HEK293 (cell line): ENCODE data around the gene CLDN7.

Source experiments
- GLIS1 ChIP-seq: fragments of 450-650 bp; formaldehyde crosslinking; IDR thresholded peaks from 2 replicates; pipeline ENCODE4 v1.5.1; 2016; ENCODE audit warnings: missing biosample characterization, missing genetic modification characterization
- GLIS2 ChIP-seq: fragments of 450-650 bp; formaldehyde crosslinking; IDR thresholded peaks from 2 replicates; pipeline ENCODE4 v1.5.1; 2016; ENCODE audit warnings: missing biosample characterization, missing genetic modification characterization
- INSM2 ChIP-seq: fragments of 450-650 bp; formaldehyde crosslinking; IDR thresholded peaks from 2 replicates; pipeline ENCODE4 v1.5.1; 2016; ENCODE audit warnings: missing biosample characterization, missing genetic modification characterization
- KLF1 ChIP-seq: fragments of 450-650 bp; formaldehyde crosslinking; IDR thresholded peaks from 2 replicates; pipeline ENCODE4 v1.5.1; 2016; ENCODE audit warnings: missing biosample characterization, missing genetic modification characterization
- KLF10 ChIP-seq: fragments of 450-650 bp; IDR thresholded peaks from 2 replicates; pipeline ENCODE4 v1.5.1; 2018; ENCODE audit warnings: missing biosample characterization, mild to moderate bottlenecking, missing genetic modification characterization
- KLF16 ChIP-seq: fragments of 450-650 bp; formaldehyde crosslinking; IDR thresholded peaks from 2 replicates; pipeline ENCODE4 v1.5.1; 2017; ENCODE audit warnings: missing biosample characterization, missing genetic modification characterization
- KLF17 ChIP-seq: fragments of 450-650 bp; formaldehyde crosslinking; IDR thresholded peaks from 2 replicates; pipeline ENCODE4 v1.5.1; 2016; ENCODE audit warnings: missing biosample characterization, missing genetic modification characterization
- MZF1 ChIP-seq: fragments of 450-650 bp; formaldehyde crosslinking; IDR thresholded peaks from 2 replicates; pipeline ENCODE4 v1.5.1; 2017; ENCODE audit warnings: missing biosample characterization, missing genetic modification characterization, borderline replicate concordance
- OSR2 ChIP-seq: fragments of 450-650 bp; formaldehyde crosslinking; IDR thresholded peaks from 2 replicates; pipeline ENCODE4 v1.5.1; 2016; ENCODE audit warnings: missing biosample characterization, missing genetic modification characterization
- PATZ1 ChIP-seq: fragments of 450-650 bp; formaldehyde crosslinking; IDR thresholded peaks from 2 replicates; pipeline ENCODE4 v1.5.1; 2016; ENCODE audit warnings: missing biosample characterization, missing genetic modification characterization
- SCRT2 ChIP-seq: fragments of 450-650 bp; formaldehyde crosslinking; IDR thresholded peaks from 2 replicates; pipeline ENCODE4 v1.5.1; 2016; ENCODE audit warnings: missing biosample characterization, missing genetic modification characterization
- SP3 ChIP-seq: fragments of 450-650 bp; formaldehyde crosslinking; IDR thresholded peaks from 2 replicates; pipeline ENCODE4 v1.5.1; 2016; ENCODE audit warnings: missing biosample characterization, missing genetic modification characterization
- ZEB2 ChIP-seq: fragments of 450-650 bp; formaldehyde crosslinking; IDR thresholded peaks from 2 replicates; pipeline ENCODE4 v1.5.1; 2016; ENCODE audit warnings: missing biosample characterization, missing genetic modification characterization
- ZFHX2 ChIP-seq: fragments of 450-650 bp; formaldehyde crosslinking; conservative IDR thresholded peaks from 2 replicates; pipeline ENCODE4 v1.5.1; 2016; ENCODE audit warnings: missing biosample characterization, missing genetic modification characterization
- ZFP69B ChIP-seq: fragments of 450-650 bp; formaldehyde crosslinking; IDR thresholded peaks from 2 replicates; pipeline ENCODE4 v1.5.1; 2016; ENCODE audit warnings: missing biosample characterization, missing genetic modification characterization
- ZIC2 ChIP-seq: fragments of 450-650 bp; formaldehyde crosslinking; IDR thresholded peaks from 2 replicates; pipeline ENCODE4 v1.5.1; 2016; ENCODE audit warnings: missing biosample characterization, missing genetic modification characterization
- ZNF16 ChIP-seq: fragments of 450-650 bp; formaldehyde crosslinking; IDR thresholded peaks from 2 replicates; pipeline ENCODE4 v1.5.1; 2016; ENCODE audit warnings: low read depth, missing biosample characterization, missing genetic modification characterization
- ZNF341 ChIP-seq: fragments of 450-650 bp; formaldehyde crosslinking; IDR thresholded peaks from 2 replicates; pipeline ENCODE4; 2016; ENCODE audit warnings: low read depth, missing biosample characterization, missing genetic modification characterization
- ZNF366 ChIP-seq: fragments of 450-650 bp; formaldehyde crosslinking; conservative IDR thresholded peaks from 2 replicates; pipeline ENCODE4 v1.5.1; 2016; ENCODE audit warnings: missing biosample characterization, missing genetic modification characterization
- ZNF404 ChIP-seq: fragments of 450-650 bp; formaldehyde crosslinking; IDR thresholded peaks from 2 replicates; pipeline ENCODE4 v1.5.1; 2017; ENCODE audit warnings: missing biosample characterization, missing genetic modification characterization
- ZNF501 ChIP-seq: fragments of 450-650 bp; formaldehyde crosslinking; IDR thresholded peaks from 2 replicates; pipeline ENCODE4 v1.5.1; 2016; ENCODE audit warnings: missing biosample characterization, missing genetic modification characterization
- ZNF529 ChIP-seq: fragments of 450-650 bp; formaldehyde crosslinking; IDR thresholded peaks from 2 replicates; pipeline ENCODE4 v1.5.1; 2017; ENCODE audit warnings: missing genetic modification characterization, missing biosample characterization; ENCODE audit not compliant: insufficient replicate concordance
- ZNF549 ChIP-seq: fragments of 450-650 bp; IDR thresholded peaks from 2 replicates; pipeline ENCODE4 v1.5.1; 2018; ENCODE audit warnings: missing biosample characterization, missing genetic modification characterization, mild to moderate bottlenecking, inconsistent platforms, moderate library complexity
- ZNF561 ChIP-seq: fragments of 450-650 bp; IDR thresholded peaks from 2 replicates; pipeline ENCODE4 v1.5.1; 2018; ENCODE audit warnings: missing biosample characterization, missing genetic modification characterization, borderline replicate concordance
- ZNF629 ChIP-seq: fragments of 450-650 bp; formaldehyde crosslinking; IDR thresholded peaks from 2 replicates; pipeline ENCODE4 v1.5.1; 2017; ENCODE audit warnings: missing biosample characterization, missing genetic modification characterization
- ZNF660 ChIP-seq: fragments of 450-650 bp; IDR thresholded peaks from 2 replicates; pipeline ENCODE4 v1.5.1; 2018; ENCODE audit warnings: missing biosample characterization, mild to moderate bottlenecking, missing genetic modification characterization
- ZNF670 ChIP-seq: fragments of 450-650 bp; formaldehyde crosslinking; IDR thresholded peaks from 2 replicates; pipeline ENCODE4 v1.5.1; 2016; ENCODE audit warnings: missing biosample characterization, missing genetic modification characterization, low read depth
- TF ChIP-seq, protein P1 (sequence below): fragments of 450-650 bp; formaldehyde crosslinking; IDR thresholded peaks from 2 replicates; pipeline ENCODE4 v1.5.1; 2017; ENCODE audit warnings: missing biosample characterization, missing genetic modification characterization
- TF ChIP-seq, protein P2 (sequence below): fragments of 450-650 bp; formaldehyde crosslinking; IDR thresholded peaks from 2 replicates; pipeline ENCODE4 v1.5.1; 2016; ENCODE audit warnings: missing biosample characterization, missing genetic modification characterization
- TF ChIP-seq, protein P3 (sequence below): IDR thresholded peaks from 2 replicates; pipeline ENCODE4 v1.6.1; 2011; ENCODE audit warnings: mild to moderate bottlenecking, low read depth, low read length, borderline replicate concordance

CLDN7 gene

GRCh38 chr17:7214300-7215135, 47.8 kb downstream of the CLDN7 start (continued):
- TF ChIP-seq, protein P1, sequence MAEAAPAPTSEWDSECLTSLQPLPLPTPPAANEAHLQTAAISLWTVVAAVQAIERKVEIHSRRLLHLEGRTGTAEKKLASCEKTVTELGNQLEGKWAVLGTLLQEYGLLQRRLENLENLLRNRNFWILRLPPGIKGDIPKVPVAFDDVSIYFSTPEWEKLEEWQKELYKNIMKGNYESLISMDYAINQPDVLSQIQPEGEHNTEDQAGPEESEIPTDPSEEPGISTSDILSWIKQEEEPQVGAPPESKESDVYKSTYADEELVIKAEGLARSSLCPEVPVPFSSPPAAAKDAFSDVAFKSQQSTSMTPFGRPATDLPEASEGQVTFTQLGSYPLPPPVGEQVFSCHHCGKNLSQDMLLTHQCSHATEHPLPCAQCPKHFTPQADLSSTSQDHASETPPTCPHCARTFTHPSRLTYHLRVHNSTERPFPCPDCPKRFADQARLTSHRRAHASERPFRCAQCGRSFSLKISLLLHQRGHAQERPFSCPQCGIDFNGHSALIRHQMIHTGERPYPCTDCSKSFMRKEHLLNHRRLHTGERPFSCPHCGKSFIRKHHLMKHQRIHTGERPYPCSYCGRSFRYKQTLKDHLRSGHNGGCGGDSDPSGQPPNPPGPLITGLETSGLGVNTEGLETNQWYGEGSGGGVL (tag by site-specific recombination): peak; percentile 88
- no peak for TF ChIP-seq ZNF529
- peak; percentile 68; the same call in 1 of the 2 replicates for TF ChIP-seq KLF17 (tag by site-specific recombination)
- TF ChIP-seq ZEB2 (tag by site-specific recombination): peak; percentile 69
- TF ChIP-seq INSM2 (tag by site-specific recombination): peak; percentile 24; the same call in 1 of the 2 replicates
- peak; percentile 93 for TF ChIP-seq MZF1
- 0 out of 2 replicates have a peak, but pooled peaks have one; percentile 49 for TF ChIP-seq ZFP69B (tag by site-specific recombination)
- TF ChIP-seq ZNF629 (tag by site-specific recombination): peak; percentile 68; the same call in 1 of the 2 replicates
- TF ChIP-seq, protein P2, sequence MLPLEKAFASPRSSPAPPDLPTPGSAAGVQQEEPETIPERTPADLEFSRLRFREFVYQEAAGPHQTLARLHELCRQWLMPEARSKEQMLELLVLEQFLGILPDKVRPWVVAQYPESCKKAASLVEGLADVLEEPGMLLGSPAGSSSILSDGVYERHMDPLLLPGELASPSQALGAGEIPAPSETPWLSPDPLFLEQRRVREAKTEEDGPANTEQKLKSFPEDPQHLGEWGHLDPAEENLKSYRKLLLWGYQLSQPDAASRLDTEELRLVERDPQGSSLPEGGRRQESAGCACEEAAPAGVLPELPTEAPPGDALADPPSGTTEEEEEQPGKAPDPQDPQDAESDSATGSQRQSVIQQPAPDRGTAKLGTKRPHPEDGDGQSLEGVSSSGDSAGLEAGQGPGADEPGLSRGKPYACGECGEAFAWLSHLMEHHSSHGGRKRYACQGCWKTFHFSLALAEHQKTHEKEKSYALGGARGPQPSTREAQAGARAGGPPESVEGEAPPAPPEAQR (tag by site-specific recombination): no peak
- TF ChIP-seq SCRT2 (tag by site-specific recombination): peak; percentile 33; the same call in 1 of the 2 replicates
- peak; percentile 58 for TF ChIP-seq OSR2 (tag by site-specific recombination)
- TF ChIP-seq, protein P3, sequence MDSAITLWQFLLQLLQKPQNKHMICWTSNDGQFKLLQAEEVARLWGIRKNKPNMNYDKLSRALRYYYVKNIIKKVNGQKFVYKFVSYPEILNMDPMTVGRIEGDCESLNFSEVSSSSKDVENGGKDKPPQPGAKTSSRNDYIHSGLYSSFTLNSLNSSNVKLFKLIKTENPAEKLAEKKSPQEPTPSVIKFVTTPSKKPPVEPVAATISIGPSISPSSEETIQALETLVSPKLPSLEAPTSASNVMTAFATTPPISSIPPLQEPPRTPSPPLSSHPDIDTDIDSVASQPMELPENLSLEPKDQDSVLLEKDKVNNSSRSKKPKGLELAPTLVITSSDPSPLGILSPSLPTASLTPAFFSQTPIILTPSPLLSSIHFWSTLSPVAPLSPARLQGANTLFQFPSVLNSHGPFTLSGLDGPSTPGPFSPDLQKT: no peak
- TF ChIP-seq ZNF341 (tag by site-specific recombination): peak; percentile 50
- no peak for TF ChIP-seq ZNF670
- TF ChIP-seq KLF1 (tag by site-specific recombination): peak; percentile 88
- TF ChIP-seq SP3: peak; percentile 99
- TF ChIP-seq GLIS1 (tag by site-specific recombination): peak; percentile 86
- peak; percentile 85 for TF ChIP-seq ZIC2 (tag by site-specific recombination)
- no peak for TF ChIP-seq ZNF16 (tag by site-specific recombination)
- peak; percentile 96 for TF ChIP-seq PATZ1 (tag by site-specific recombination)
- peak; percentile 78 for TF ChIP-seq KLF16 (tag by site-specific recombination)
- peak; percentile 97 for TF ChIP-seq GLIS2
- no peak for TF ChIP-seq ZNF549 (tag by site-specific recombination)
- peak; percentile 82 for TF ChIP-seq KLF10 (tag by site-specific recombination)
- no peak for TF ChIP-seq ZNF404 (tag by site-specific recombination)
- TF ChIP-seq ZNF660: peak; percentile 73; the same call in 1 of the 2 replicates
- TF ChIP-seq ZNF561 (tag by site-specific recombination): no peak
- TF ChIP-seq ZNF366 (tag by site-specific recombination): peak; percentile 95
- TF ChIP-seq ZFHX2 (tag by site-specific recombination): peak; percentile 96
- TF ChIP-seq ZNF501 (tag by site-specific recombination): peak; percentile 43; the same call in 1 of the 2 replicates
